Kidney epithelial cell (primary cell): ENCODE measurements around the gene ZFP69. TPM values are rescaled to one million over a fixed set of nuclear protein-coding genes. Genes with fewer than 3 reads are reported as not detected.

Source experiments
- DNase-seq: peaks from one replicate; pipeline ENCODE4 v3.0.0-alpha.2; 2010; ENCODE audit warnings: low read depth
- H3K27me3 ChIP-seq: 2 replicates; pipeline ENCODE4 v1.6.0; 2011; ENCODE audit warnings: low read length; ENCODE audit not compliant: control insufficient read depth, insufficient read depth
- H3K36me3 ChIP-seq: 2 replicates; pipeline ENCODE4 v1.5.1; 2011; ENCODE audit warnings: low read length; ENCODE audit not compliant: control insufficient read depth, insufficient read depth
- H3K4me3 ChIP-seq: 2 replicates; pipeline ENCODE4 v1.5.1; 2011; ENCODE audit warnings: low read depth, mild to moderate bottlenecking, control low read depth, low read length
- total RNA-seq: library from RNA; depleted of rRNA; stranded (reverse); fragments of >200 nt; gene quantifications from 2 replicates; pipeline ENCODE4 v1.2.3, GENCODE V29; 2015
- TF ChIP-seq, protein P1 (sequence below): IDR thresholded peaks from 2 replicates; pipeline ENCODE4 v1.5.1; 2011; ENCODE audit warnings: mild to moderate bottlenecking, moderate library complexity, low read length, control low read depth, inconsistent platforms; ENCODE audit not compliant: insufficient read depth, poor library complexity, severe bottlenecking

Gene ZFP69
- total RNA-seq, 1 donor from 2014 or later = 4.1 TPM

DNA sequence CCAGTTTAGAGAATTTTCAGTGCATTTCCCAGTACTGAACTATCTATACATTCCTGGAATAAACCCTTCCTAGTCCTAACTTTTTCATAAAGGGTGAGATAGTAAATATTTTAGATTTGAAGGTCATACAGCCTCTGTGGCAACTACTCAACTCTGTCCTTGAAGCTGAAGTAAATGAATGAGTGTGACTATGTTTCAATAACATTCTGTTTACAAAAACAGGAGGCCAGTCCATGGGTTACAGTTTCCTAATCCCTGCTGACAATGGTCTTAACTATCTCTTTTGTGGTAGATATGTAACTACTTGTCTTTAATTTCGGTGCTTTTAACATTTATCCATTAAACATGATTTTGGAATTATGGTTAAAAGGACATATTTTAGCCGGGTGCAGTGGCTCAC lies 58.6 kb downstream of the ZFP69 start:
- no peaks in the 10 kb centered on the region for H3K27me3 ChIP-seq
- H3K36me3 ChIP-seq = no peaks in the 10 kb centered on the region
- TF ChIP-seq, protein P1, sequence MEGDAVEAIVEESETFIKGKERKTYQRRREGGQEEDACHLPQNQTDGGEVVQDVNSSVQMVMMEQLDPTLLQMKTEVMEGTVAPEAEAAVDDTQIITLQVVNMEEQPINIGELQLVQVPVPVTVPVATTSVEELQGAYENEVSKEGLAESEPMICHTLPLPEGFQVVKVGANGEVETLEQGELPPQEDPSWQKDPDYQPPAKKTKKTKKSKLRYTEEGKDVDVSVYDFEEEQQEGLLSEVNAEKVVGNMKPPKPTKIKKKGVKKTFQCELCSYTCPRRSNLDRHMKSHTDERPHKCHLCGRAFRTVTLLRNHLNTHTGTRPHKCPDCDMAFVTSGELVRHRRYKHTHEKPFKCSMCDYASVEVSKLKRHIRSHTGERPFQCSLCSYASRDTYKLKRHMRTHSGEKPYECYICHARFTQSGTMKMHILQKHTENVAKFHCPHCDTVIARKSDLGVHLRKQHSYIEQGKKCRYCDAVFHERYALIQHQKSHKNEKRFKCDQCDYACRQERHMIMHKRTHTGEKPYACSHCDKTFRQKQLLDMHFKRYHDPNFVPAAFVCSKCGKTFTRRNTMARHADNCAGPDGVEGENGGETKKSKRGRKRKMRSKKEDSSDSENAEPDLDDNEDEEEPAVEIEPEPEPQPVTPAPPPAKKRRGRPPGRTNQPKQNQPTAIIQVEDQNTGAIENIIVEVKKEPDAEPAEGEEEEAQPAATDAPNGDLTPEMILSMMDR = no peak
- H3K4me3 ChIP-seq = no peak overlapping the region
- DNase-seq = no peak

GRCh38 chr1:40539338-40539737 lies 62.2 kb downstream of the ZFP69 start:
- no peaks in the 10 kb centered on the region for H3K36me3 ChIP-seq
- no peak for DNase-seq
- H3K4me3 ChIP-seq = no peak overlapping the region
- no peaks in the 10 kb centered on the region for H3K27me3 ChIP-seq
- TF ChIP-seq, protein P1 = no peak

Other genes with a start within 250 kb of the ZFP69 start
- gene TMCO2, start 229.4 kb upstream of the ZFP69 start, total RNA-seq = not detected in 2 replicates
- 43.4 and 56.3 TPM in 2 replicates for gene ZMPSTE24, start 219.1 kb upstream of the ZFP69 start, total RNA-seq
- gene COL9A2, start 160.0 kb upstream of the ZFP69 start, total RNA-seq = 19.7 and 20.2 TPM in 2 replicates
- gene SMAP2, start 103.6 kb upstream of the ZFP69 start, total RNA-seq = 10.5 and 13.8 TPM in 2 replicates
- 7.9 and 8.1 TPM in 2 replicates for gene ZFP69B, start 26.8 kb upstream of the ZFP69 start, total RNA-seq
- 10.4 and 10.7 TPM in 2 replicates for gene EXO5, start 31.5 kb downstream of the ZFP69 start, total RNA-seq
- gene ZNF684, start 54.3 kb downstream of the ZFP69 start, total RNA-seq = 2.3 and 5.2 TPM in 2 replicates
- gene RIMS3, start 188.4 kb downstream of the ZFP69 start, total RNA-seq = 2.9 and 3.2 TPM in 2 replicates
- 44.0 and 44.4 TPM in 2 replicates for gene NFYC, start 214.4 kb downstream of the ZFP69 start, total RNA-seq